HFFc6 (cell line): ENCODE results near the gene PARP14. TPM values are rescaled to one million over a fixed set of nuclear protein-coding genes. Genes with fewer than 3 reads are reported as not detected.

Source experiments
- DNase-seq: peaks from one replicate; pipeline ENCODE4 v3.0.0-alpha.2; 2018
- H3K27ac Mint-ChIP-seq: 2 replicates; pipeline ENCODE4 v1.8.0; 2020; ENCODE audit warnings: mild to moderate bottlenecking, mixed read lengths
- H3K27me3 Mint-ChIP-seq: 2 replicates; pipeline ENCODE4 v1.8.0; 2021; ENCODE audit warnings: mild to moderate bottlenecking, moderate library complexity, mixed read lengths; ENCODE audit not compliant: insufficient read depth
- H3K36me3 Mint-ChIP-seq: 2 replicates; pipeline ENCODE4 v1.8.0; 2021; ENCODE audit warnings: low read depth, mixed read lengths
- H3K4me1 Mint-ChIP-seq: 2 replicates; pipeline ENCODE4 v1.8.0; 2020; ENCODE audit warnings: low read depth, mixed read lengths
- H3K4me3 Mint-ChIP-seq: 2 replicates; pipeline ENCODE4 v1.8.0; 2020; ENCODE audit warnings: mild to moderate bottlenecking, moderate library complexity, mixed read lengths
- H3K9me3 Mint-ChIP-seq: 2 replicates; pipeline ENCODE4 v1.8.0; 2020; ENCODE audit warnings: mild to moderate bottlenecking, mixed read lengths
- total RNA-seq, 6 experiments: library from RNA; stranded (reverse); fragmentation: NEBNext Ultra II Directional; extraction: Animal tissue kit (Norgen Biotek cat#: 25700); gene quantifications; 2 replicates in 1 of 6; 3 replicates in 5 of 6; pipeline ENCODE4 v1.2.3, GENCODE V29; 2021
- TF ChIP-seq, protein P1 (sequence below): fragments of 200-600 bp; sonication (generic); IDR thresholded peaks from 2 replicates; pipeline ENCODE4 v1.5.0; 2021; ENCODE audit warnings: antibody characterized with exemption, mild to moderate bottlenecking

The PARP14 gene
- total RNA-seq, 6 experiments from 2014 or later: 5.3 to 16.1 (median 12.8) TPM

DNA sequence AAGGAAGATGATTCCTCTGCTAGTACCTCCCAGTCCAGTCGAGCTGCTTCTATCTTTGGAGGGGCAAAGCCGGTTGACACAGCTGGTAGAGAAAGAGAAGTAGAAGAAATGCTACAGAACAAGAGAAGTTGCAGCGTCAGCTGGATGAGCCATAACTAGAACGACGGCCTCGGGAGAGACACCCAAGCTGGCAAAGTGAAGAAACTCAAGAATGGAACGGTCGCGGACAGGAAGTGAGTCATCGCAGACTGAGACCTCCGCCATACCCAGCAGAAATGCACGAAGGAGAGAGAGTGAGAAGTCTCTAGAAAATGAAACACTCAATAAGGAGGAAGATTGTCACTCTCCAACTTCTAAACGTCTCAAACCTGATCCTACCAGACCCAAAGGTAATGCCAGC is 19.0 kb upstream of the PARP14 start:
- peaks cover 9% of the 10 kb centered on the region; the same call in 1 of the 2 replicates for H3K36me3 Mint-ChIP-seq
- H3K27me3 Mint-ChIP-seq: peaks cover 25% of the 10 kb centered on the region
- DNase-seq: no peak
- no peak overlapping the region for H3K27ac Mint-ChIP-seq
- peaks cover 12% of the 10 kb centered on the region; the same call in 1 of the 2 replicates for H3K9me3 Mint-ChIP-seq
- TF ChIP-seq, protein P1, sequence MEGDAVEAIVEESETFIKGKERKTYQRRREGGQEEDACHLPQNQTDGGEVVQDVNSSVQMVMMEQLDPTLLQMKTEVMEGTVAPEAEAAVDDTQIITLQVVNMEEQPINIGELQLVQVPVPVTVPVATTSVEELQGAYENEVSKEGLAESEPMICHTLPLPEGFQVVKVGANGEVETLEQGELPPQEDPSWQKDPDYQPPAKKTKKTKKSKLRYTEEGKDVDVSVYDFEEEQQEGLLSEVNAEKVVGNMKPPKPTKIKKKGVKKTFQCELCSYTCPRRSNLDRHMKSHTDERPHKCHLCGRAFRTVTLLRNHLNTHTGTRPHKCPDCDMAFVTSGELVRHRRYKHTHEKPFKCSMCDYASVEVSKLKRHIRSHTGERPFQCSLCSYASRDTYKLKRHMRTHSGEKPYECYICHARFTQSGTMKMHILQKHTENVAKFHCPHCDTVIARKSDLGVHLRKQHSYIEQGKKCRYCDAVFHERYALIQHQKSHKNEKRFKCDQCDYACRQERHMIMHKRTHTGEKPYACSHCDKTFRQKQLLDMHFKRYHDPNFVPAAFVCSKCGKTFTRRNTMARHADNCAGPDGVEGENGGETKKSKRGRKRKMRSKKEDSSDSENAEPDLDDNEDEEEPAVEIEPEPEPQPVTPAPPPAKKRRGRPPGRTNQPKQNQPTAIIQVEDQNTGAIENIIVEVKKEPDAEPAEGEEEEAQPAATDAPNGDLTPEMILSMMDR: no peak
- H3K4me3 Mint-ChIP-seq: no peak overlapping the region
- H3K4me1 Mint-ChIP-seq: no peaks in the 10 kb centered on the region

DNA sequence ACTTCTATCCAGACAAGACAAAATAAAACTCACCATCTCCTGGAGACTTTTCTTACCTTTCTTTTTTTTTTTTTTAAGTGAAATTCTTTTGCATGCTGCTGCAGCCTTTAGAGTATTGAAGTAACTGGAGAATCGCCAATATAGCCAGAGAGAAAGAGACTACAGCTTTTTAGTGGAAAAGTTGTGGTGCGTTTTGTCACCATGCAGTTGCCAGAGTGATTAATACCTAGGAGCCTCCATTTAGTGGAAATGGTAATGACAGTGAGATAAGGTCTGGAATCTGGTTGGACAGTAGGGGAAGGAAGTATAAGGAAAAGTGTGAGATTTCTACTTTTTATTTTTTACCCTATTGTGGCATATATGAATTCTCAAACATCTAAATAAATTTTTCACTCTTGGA is 18.1 kb upstream of the PARP14 start:
- H3K27me3 Mint-ChIP-seq: peaks cover 22% of the 10 kb centered on the region
- no peak overlapping the region for H3K27ac Mint-ChIP-seq
- TF ChIP-seq, protein P1: no peak
- peaks cover 12% of the 10 kb centered on the region; the same call in 1 of the 2 replicates for H3K9me3 Mint-ChIP-seq
- H3K36me3 Mint-ChIP-seq: peaks cover 9% of the 10 kb centered on the region; the same call in 1 of the 2 replicates
- no peaks in the 10 kb centered on the region for H3K4me1 Mint-ChIP-seq
- H3K4me3 Mint-ChIP-seq: no peak overlapping the region
- no peak for DNase-seq

DNA sequence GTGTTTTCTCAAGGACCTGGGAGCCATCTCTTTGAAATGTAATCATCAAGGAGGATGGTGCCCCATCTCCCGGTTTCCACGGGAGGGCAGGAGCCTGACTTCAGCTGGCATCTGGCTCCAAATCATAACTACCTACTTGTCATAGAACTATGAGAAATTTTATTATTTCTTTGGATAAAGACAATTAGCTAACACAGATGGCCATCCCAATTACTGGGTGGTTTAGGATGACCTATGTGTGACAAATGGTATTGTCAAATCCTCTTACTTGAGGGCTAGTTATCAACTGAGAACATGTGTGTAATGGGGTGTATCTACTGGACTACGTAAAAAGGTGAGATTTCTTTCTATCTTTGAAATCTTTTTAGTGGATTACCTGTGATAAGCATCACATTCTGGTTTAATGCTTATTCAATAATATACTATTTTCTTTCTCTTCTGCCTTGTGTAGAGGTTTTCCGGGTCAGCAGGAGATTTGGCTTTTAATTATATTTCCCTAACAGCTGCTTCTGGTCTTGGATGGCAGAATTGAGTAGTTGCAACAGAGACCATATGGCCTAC is 15.3 kb upstream of the PARP14 start:
- peaks cover 12% of the 10 kb centered on the region; the same call in 1 of the 2 replicates for H3K9me3 Mint-ChIP-seq
- peaks cover 18% of the 10 kb centered on the region for H3K4me1 Mint-ChIP-seq
- TF ChIP-seq, protein P1: no peak
- peaks cover 9% of the 10 kb centered on the region; the same call in 1 of the 2 replicates for H3K36me3 Mint-ChIP-seq
- no peak overlapping the region for H3K27ac Mint-ChIP-seq
- H3K27me3 Mint-ChIP-seq: peaks cover 19% of the 10 kb centered on the region
- no peak overlapping the region for H3K4me3 Mint-ChIP-seq
- DNase-seq: no peak

DNA sequence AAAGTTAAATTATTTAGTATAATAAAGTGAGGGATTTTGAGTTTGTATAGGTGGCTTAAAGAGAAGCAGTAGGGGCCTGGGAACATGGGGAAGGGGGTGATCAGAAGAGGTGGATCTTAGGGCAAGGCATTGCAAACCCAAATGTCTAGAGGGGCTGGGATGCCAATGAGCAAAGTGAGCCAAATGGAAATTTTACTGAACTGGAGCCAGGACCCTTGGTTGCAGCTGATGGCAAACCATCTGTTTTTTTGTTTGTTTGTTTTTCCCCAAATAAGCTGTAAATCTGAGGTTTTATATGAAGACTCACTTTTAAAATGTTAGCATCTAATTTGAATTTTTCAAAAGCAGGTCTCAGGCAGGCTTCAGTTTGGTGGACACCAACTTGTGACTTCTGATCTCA is 14.8 kb upstream of the PARP14 start:
- TF ChIP-seq, protein P1: no peak
- Mint-ChIP-seq H3K27ac (no peak overlapping the region), H3K27me3 (peaks cover 19% of the 10 kb centered on the region), H3K4me3 (no peak overlapping the region), H3K9me3 (peaks cover 8% of the 10 kb centered on the region; the same call in 1 of the 2 replicates), H3K36me3 (peaks cover 5% of the 10 kb centered on the region; the same call in 1 of the 2 replicates), H3K4me1 (peaks cover 18% of the 10 kb centered on the region)
- no peak for DNase-seq

DNA sequence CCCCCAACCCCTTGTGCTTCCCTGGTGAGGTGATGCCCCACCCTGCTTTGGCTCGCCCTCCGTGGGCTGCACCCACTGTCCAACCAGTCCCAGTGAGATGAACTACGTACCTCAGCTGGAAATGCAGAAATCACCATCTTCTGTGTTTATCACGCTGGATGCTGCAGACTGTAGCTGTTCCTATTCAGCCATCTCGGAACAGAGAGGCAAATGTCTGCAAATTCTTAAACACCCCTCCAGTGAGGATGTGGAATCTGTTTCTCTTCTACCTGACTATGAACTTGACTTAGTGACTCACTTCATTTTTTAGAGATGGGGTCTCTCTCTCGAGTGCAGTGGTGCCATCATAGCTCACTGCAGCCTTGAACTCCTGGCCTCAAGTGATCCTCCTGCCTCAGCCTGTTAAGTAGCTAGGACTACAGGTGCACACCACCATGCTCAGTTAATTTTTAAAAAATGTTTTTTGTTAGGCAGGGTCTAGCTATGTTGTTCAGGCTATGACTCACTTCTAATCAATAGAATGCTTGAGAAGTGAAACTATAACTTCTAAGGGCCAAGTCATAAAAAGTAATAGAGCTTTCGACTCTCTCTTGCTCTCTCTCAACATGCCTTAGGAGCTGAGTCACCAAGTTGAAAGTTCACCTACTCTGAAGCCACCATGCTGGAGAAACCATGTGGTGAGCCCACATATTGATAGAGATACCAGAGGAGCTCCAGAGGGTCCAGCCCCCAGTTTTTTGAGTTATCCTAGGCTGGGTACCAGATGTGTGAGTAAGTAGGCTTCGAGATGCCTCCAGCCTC is 11.5 kb upstream of the PARP14 start:
- H3K4me1 Mint-ChIP-seq: peaks cover 18% of the 10 kb centered on the region
- peak; percentile 74 for DNase-seq
- H3K4me3 Mint-ChIP-seq: no peak overlapping the region
- no peak overlapping the region for H3K27ac Mint-ChIP-seq
- TF ChIP-seq, protein P1: no peak
- no peaks in the 10 kb centered on the region for H3K9me3 Mint-ChIP-seq
- peaks cover 2% of the 10 kb centered on the region; the same call in 1 of the 2 replicates for H3K27me3 Mint-ChIP-seq
- no peaks in the 10 kb centered on the region; the same call in 1 of the 2 replicates for H3K36me3 Mint-ChIP-seq
